Lung microvascular endothelial cell (primary cell): ENCODE measurements around the gene BAG5. TPM values are rescaled to one million over a fixed set of nuclear protein-coding genes. Genes with fewer than 3 reads are reported as not detected.
"Not testable (repeated sequence)": the region's sequence is repeated elsewhere in the genome, so short reads cannot be mapped to it uniquely, and the experiment has no call there.

Experiments
- DNase-seq, 2 donors: peaks; one replicate each; pipeline versions ENCODE4 v3.0.0 to v3.0.0-alpha.2; 2010; ENCODE audit warnings: low read depth in 2 of 2
- total RNA-seq: library from RNA; depleted of rRNA; stranded (reverse); fragments of >200 nt; gene quantifications from 2 replicates; pipeline ENCODE4 v1.2.1, GENCODE V29; 2014

Gene BAG5, protein sequence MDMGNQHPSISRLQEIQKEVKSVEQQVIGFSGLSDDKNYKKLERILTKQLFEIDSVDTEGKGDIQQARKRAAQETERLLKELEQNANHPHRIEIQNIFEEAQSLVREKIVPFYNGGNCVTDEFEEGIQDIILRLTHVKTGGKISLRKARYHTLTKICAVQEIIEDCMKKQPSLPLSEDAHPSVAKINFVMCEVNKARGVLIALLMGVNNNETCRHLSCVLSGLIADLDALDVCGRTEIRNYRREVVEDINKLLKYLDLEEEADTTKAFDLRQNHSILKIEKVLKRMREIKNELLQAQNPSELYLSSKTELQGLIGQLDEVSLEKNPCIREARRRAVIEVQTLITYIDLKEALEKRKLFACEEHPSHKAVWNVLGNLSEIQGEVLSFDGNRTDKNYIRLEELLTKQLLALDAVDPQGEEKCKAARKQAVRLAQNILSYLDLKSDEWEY
- 20.7 and 25.4 TPM in 2 replicates for total RNA-seq

DNA sequence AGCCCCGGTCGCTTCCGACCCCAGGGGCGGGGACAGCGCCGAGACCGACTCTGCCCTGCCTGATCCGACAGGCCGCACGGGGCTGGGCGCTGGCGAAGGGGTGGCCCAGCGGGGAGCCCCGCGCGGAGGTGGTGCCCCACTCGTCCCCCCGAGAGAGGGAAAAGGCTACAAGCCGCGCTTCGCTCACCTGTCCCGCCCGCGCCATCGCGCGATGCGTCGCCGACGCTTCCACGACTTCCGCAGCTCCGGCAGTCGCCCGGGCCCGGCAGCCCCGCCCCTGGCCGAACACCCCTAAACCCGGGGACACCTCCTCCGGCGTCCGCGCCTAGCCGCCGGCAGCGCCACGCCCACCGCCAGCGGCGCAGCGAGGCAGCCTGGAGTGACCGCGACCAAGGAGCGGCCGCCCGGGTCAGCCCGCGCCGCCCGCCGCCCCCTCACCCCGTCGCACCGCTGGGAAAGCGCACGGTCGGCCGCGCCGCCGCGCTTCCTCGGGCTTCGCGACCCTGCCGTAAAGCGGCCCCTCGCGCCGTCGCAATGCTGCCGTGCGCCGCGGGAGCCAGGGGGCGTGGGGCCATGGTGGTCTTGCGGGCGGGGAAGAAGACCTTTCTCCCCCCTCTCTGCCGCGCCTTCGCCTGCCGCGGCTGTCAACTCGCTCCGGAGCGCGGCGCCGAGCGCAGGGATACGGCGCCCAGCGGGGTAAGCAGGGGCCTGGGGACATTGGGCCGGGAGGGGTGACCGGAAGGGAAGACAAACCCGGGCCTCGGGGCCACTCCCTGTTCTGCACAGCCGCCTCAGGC, at the start of gene BAG5, which contains the start of gene COA8:
Gene BAG5 (minus strand): TSS at position 229 of the 797 bp plus-strand sequence. CDS start 1,493 bp downstream, outside the sequence.
Gene COA8 (plus strand): TSS at position 532 of the 797 bp plus-strand sequence. CDS start 42 bp downstream, at position 574.
- peak; percentile 85 to 90 for DNase-seq

DNA sequence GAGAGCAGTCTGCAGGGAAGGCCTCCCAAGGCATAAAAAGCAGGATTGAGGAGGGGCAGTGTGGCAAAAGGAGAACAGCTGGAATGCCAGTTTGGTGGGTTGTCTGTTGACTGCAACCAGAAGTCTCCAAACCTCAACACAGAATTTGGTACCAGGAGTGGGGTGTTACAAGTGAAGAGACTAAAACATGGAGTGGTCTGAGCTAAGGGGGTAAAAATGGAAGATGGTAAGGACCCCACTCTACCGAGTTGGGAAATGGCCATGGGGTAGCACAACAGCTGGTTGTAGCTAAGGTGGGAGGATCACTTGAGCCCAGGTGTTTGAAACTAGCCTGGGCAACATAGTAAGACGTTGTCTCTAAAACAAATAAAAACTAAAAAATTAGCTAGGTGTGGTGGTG, 48.8 kb upstream of the BAG5 start:
- no peak for DNase-seq

- not testable (repeated sequence) for DNase-seq
Observed at GRCh38 chr14:103609081-103609480, 46.6 kb upstream of the BAG5 start.

DNA sequence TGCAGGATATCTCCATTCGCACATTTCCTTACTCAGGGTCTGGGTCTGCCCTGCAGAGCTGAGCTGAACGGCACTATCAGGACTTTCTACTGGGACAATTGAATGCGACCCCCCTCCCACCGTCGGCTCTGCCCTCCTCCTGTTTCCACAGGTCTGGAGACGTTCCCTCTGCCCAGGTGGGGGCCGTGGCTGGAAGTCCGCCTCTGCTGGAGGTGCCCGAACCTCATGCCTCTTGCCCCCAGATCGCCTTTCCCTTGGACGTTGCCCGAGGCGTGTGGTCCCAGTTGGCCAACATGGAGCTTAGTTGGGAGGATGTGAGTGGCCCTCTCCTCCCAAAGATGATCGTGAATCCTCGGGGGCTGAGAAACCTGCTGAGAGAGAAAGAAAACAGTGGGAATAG, 45.4 kb upstream of the BAG5 start:
- DNase-seq: no peak

DNA sequence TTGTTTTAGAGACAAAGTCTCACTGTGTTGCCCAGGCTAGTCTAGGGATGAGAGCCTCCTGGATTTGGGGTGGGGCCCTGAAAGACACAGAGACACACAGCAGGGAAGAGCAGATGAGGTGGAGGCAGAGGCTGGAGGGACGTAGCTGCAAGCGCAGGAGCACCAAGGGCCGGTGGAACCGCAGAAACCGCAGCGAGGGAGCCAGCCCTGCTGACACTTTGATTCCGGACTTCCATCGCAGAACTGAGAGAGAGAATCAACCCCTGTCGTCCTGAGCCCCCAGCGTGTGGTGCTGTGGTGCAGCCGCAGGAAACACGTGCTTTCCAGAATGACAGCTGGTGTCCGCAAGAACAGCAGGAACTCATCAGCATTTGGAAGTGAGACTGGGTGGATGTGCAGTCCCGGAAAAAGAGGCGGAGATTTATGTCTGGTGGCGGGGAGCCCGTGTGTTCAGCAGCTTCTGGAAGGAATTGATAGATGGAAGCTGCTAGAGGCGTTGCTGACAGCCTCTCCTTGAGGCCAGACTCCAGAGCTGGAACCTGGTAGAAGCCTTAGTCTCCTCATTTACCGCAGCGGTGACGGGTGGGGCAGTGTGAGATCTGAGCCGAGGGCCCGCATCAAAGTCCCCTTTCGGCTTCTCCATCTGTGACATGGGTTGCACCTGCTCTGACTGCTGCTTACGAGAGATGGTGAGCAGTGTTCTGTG, 44.7 kb upstream of the BAG5 start:
- DNase-seq: peak; percentile 64 to 90

GRCh38 chr14:103604620-103605019, 42.2 kb upstream of the BAG5 start:
- DNase-seq: no peak

DNA sequence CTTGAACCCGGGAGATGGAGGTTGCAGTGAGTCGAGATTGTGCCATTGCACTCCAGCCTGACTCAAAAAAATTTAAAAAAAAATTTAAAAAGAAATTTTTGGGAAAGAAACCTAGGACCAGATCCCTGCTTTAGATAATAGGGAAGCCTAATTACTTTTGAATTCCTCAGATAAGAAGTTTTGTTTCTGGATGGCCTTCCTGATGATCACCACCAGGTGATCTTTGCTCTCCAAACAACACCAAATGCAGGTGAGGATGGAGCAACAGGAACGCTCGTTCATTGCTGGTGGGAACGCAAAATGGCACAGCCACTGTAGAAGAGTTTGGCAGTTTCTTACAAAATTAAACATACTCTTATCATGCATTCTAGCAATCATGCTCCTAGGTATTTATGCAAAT, 38.0 kb upstream of the BAG5 start:
- no peak for DNase-seq

DNA sequence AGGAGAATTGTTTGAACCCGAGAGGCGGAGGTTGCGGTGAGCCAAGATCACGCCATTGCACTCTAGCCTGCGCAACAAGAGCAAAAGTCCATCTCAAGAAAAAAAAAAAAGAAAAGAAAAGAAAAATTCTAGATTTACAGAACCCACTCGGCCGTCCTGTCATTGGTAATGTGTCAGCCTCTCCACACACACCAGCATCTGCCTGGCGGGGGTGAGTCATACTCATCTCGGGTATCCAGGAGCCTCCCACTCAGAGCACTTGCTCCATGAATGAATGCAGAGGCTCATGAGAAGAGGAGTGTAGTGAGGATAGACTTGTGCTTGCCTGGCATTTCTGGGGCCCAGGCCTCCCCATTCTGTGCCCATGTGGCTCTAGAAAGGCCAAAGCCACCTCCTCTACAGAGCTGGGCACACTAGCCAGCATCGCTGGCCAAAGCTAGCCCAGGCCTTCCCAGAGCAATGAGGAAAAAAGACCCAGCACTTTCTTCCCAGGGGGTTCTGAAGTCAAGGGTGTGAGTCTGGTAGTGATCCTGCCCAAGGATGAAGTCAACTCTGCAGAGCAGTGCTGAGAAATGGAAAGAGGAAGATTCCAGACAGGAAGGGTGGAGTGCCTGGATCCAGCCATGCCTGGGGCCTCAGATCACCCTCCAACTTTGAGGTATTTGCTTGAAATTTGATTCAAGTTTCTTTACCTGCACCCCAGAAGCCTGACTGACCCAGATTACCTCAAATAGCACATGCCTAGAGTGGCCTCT, 35.3 kb upstream of the BAG5 start:
- DNase-seq: peak in 1 of 2 donors; percentile 76

DNA sequence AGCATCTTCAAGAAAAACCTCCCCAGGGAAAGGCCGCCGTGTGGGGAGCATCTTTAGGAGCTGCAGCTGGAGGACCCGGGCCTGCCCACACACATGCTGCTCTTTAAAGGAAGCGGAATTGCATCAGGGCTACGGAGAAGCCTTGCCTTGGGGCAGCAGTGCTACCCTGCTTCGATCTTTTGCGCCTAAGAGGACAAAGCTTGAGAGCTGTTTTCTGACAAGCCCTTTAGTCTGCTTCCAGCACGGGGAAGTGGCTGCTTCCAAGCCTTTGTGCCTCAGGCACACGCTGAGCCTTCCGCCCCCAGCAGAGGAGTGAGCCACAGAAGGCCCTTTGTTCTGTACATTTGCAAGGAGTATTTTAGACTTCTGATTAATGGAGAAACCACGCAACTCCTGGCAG, 31.8 kb upstream of the BAG5 start:
- no peak for DNase-seq

DNA sequence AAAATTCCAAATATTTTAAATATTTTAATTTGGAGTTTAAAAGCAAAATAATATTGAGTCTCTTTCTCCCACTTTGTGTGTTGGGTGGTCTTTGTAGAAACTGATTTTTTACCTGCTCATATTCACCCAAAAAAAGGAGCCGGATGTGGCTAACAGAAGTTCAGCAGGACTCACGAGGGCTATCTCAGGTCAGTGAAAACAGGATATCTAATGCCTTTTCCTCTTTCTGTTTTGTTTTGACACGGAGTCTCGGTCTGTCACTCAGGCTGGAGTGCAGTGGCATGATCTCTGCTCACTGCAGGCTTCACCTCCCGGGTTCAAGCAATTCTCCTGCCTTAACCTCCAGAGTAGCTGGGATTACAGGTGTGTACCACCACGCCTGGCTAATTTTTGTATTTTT, 31.1 kb upstream of the BAG5 start:
- DNase-seq: peak in 1 of 2 donors; percentile 57

DNA sequence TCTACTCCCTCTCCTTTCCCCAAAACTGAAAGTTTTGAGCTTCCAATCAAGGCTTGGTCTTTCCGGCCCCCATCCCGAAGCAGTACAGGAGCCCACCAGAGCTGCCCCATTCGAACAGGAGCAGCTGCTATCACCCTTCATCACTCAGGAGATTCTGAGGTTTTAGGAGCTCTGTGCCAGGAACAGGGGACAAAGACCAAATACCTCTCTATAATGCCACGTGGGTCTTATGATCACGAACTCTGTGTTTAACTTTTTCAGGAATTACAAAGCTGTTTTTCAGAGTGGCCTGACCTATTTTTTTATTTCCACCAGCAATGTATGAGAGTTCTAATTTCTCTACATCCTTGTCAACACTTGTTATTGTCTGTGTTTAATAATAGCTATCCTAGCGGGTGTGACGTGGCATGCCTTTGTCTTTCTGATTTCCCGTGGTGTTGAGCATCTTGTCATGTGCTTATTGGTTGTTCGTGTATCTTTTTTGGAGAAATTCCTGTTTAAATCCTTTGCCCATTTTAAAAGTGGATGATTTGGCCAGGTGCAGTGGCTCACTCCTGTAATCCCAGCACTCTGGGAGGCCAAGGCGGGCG, 22.0 kb upstream of the BAG5 start:
- DNase-seq: peak in 1 of 2 donors; percentile 90

GRCh38 chr14:103581954-103582703, 19.7 kb upstream of the BAG5 start:
- no peak for DNase-seq

- DNase-seq: no peak
Observed at GRCh38 chr14:103581206-103581605, 18.7 kb upstream of the BAG5 start.

DNA sequence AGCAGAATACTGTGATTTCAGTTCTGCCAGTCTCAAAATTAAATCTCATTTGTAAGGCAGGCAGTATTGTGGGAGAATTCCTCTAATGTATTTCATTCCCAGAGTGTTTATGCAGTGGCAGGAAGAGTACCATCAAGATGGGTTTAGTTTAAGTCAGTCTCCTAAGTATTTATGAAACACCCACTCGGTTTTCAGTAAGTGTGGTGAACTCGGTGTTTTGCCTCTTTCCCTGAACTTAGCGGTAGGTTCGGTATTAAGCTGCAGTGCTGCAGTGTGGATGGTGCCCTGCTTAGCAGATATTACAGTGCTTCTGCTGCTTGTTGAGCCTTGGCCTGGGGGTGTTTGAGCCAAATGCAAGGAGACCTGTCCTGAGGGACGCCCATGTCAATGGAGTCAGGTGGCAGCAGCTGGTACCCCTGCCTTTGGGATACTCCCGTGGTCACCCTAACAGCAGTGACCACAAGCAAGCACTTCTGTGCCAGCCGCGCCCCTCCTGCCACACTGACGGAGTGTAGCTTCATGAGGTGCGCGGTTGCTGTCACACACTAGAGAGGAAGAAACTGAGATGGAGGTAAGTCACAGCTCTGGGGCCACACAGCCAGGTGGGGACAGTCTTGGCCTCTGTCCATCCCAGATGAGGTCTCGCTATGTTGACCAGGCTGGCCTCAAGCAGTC, 16.1 kb upstream of the BAG5 start:
- DNase-seq: no peak

- peak; percentile 92 to 95 for DNase-seq
Observed at GRCh38 chr14:103576371-103577024, 14.0 kb upstream of the BAG5 start.

GRCh38 chr14:103574707-103575285, 12.3 kb upstream of the BAG5 start:
- DNase-seq: no peak

DNA sequence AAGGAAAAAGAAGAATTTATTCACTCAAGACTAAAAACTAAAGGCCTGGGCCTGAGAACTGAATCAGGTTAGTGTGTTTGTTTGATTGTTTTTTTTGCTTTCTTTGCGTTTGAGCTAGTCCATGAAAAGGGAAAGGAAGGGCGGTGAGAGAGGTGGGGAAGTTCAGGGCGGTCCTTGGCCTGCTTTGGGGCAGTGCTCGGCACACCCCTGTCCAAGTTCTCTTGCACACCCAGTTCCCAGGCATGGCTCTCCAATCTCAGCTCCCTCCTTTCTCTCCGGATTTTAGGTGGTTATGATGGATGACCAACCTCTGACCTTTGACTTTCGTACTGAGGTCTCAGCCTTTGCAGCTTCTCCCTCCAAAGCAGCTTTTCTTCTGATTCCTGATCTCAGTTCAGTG, 11.6 kb upstream of the BAG5 start:
- DNase-seq: no peak

DNA sequence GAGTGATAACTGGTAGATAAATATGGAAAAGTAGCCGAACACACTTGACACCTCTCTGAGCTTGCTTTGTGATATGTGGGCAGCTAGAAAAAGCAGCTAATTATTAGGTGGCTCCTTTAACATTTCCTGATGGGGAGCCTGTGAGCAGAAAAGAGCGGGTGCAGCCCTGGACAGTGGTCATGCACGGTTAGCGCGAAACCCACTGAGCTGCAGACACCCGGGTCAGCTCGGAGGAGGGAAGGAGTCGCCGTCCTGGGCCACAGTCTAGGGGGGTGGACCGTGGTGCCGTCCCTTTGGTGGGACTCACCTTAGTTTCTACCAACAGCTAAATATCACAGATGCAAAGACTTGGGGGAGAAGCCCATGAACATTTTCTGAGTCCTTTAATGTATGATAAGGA, 7.0 kb upstream of the BAG5 start:
- DNase-seq: no peak
